MM.1S (cell line): ENCODE measurements around the gene KCNJ6.

Experiments used
- EZH2 ChIP-seq: fragments of 300-600 bp; sonication (generic); optimal IDR thresholded peaks from 2 replicates; pipeline ENCODE3; 2017; ENCODE audit warnings: low read depth, mild to moderate bottlenecking, antibody characterized with exemption, low read length, mixed read lengths
- TF ChIP-seq, protein P1 (sequence below): fragments of 300-600 bp; sonication (generic); IDR thresholded peaks from 2 replicates; pipeline ENCODE4 v1.5.1; 2016; ENCODE audit warnings: antibody characterized with exemption, low read length, mixed read lengths

GRCh38 chr21:37939251-37939650 is 23.0 kb upstream of the KCNJ6 start:
- TF ChIP-seq, protein P1, sequence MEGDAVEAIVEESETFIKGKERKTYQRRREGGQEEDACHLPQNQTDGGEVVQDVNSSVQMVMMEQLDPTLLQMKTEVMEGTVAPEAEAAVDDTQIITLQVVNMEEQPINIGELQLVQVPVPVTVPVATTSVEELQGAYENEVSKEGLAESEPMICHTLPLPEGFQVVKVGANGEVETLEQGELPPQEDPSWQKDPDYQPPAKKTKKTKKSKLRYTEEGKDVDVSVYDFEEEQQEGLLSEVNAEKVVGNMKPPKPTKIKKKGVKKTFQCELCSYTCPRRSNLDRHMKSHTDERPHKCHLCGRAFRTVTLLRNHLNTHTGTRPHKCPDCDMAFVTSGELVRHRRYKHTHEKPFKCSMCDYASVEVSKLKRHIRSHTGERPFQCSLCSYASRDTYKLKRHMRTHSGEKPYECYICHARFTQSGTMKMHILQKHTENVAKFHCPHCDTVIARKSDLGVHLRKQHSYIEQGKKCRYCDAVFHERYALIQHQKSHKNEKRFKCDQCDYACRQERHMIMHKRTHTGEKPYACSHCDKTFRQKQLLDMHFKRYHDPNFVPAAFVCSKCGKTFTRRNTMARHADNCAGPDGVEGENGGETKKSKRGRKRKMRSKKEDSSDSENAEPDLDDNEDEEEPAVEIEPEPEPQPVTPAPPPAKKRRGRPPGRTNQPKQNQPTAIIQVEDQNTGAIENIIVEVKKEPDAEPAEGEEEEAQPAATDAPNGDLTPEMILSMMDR: no peak
- TF ChIP-seq EZH2: no peak
